MM.1S (cell line): Measurements from ENCODE around the gene DGLUCY.

Source experiments
- DNase-seq: peaks from one replicate; pipeline ENCODE4 v3.0.0-alpha.2; 2015
- H2AFZ ChIP-seq: fragments of 300-600 bp; sonication (generic); 2 replicates; pipeline ENCODE4 v1.6.0; 2016; ENCODE audit warnings: antibody characterized with exemption, low read length
- H3F3A ChIP-seq: fragments of 300-600 bp; sonication (generic); 2 replicates; pipeline ENCODE4 v1.6.1; 2016; ENCODE audit warnings: mild to moderate bottlenecking, antibody characterized with exemption, low read length, moderate library complexity, mixed read lengths; ENCODE audit not compliant: insufficient read depth
- H3K27ac ChIP-seq: fragments of 300-600 bp; sonication (generic); 2 replicates; pipeline ENCODE4 v1.5.1; 2016; ENCODE audit warnings: mild to moderate bottlenecking, low read length
- H3K27me3 ChIP-seq: fragments of 300-600 bp; sonication (generic); replicated peaks from 2 replicates; pipeline ENCODE4 v1.6.0; 2016; ENCODE audit warnings: low read length; ENCODE audit not compliant: insufficient read depth
- H3K36me3 ChIP-seq: fragments of 300-600 bp; sonication (generic); replicated peaks from 2 replicates; pipeline ENCODE4 v1.6.1; 2016; ENCODE audit warnings: mild to moderate bottlenecking, low read length, mixed read lengths; ENCODE audit not compliant: insufficient read depth
- H3K4me1 ChIP-seq: fragments of 300-600 bp; sonication (generic); 2 replicates; pipeline ENCODE4 v1.6.1; 2016; ENCODE audit warnings: low read length, mixed read lengths
- H3K4me2 ChIP-seq: fragments of 300-600 bp; sonication (generic); 2 replicates; pipeline ENCODE4 v1.6.0; 2016; ENCODE audit warnings: low read depth, low read length
- H3K4me3 ChIP-seq: fragments of 300-600 bp; sonication (generic); 2 replicates; pipeline ENCODE4 v1.5.1; 2016; ENCODE audit warnings: low read length, mixed read lengths
- H3K79me2 ChIP-seq: fragments of 300-600 bp; sonication (generic); 2 replicates; pipeline ENCODE4 v1.6.1; 2016; ENCODE audit warnings: mixed run types, low read length, mixed read lengths
- H3K9ac ChIP-seq: fragments of 300-600 bp; sonication (generic); 2 replicates; pipeline ENCODE4 v1.6.1; 2016; ENCODE audit warnings: low read length, mixed read lengths
- H3K9me2 ChIP-seq: fragments of 300-600 bp; sonication (generic); replicated peaks from 2 replicates; pipeline ENCODE4 v1.6.1; 2016; ENCODE audit warnings: mild to moderate bottlenecking, low read length, mixed read lengths; ENCODE audit not compliant: insufficient read depth
- H3K9me3 ChIP-seq: fragments of 300-600 bp; sonication (generic); replicated peaks from 2 replicates; pipeline ENCODE4 v1.6.1; 2016; ENCODE audit warnings: mild to moderate bottlenecking, low read length, mixed read lengths; ENCODE audit not compliant: insufficient read depth
- H4K20me1 ChIP-seq: fragments of 300-600 bp; sonication (generic); 2 replicates; pipeline ENCODE4 v1.6.1; 2016; ENCODE audit warnings: mild to moderate bottlenecking, low read length, moderate library complexity, mixed read lengths; ENCODE audit not compliant: insufficient read depth
- CTCF ChIP-seq: fragments of 300-600 bp; sonication (generic); IDR thresholded peaks from 2 replicates; pipeline ENCODE4 v1.5.1; 2016; ENCODE audit warnings: antibody characterized with exemption, low read length, mixed read lengths
- EZH2 ChIP-seq: fragments of 300-600 bp; sonication (generic); optimal IDR thresholded peaks from 2 replicates; pipeline ENCODE3; 2017; ENCODE audit warnings: low read depth, mild to moderate bottlenecking, antibody characterized with exemption, low read length, mixed read lengths
- EZH2phosphoT487 ChIP-seq: fragments of 300-600 bp; sonication (generic); IDR thresholded peaks from 2 replicates; pipeline ENCODE4 v1.6.1; 2018; ENCODE audit warnings: antibody characterized with exemption, low read length

Gene DGLUCY

GRCh38 chr14:91139776-91140175, 25.9 kb downstream of the DGLUCY start:
- Histone ChIP-seq H3K9me2 (no peaks in the 10 kb centered on the region), H3K27ac (peak overlapping the region; percentile 10; the same call in 1 of the 2 replicates)

GRCh38 chr14:91140672-91141071, 26.8 kb downstream of the DGLUCY start:
- DNase-seq = no peak
- Histone ChIP-seq H3F3A (peaks cover 10% of the 10 kb centered on the region; the same call in 1 of the 2 replicates), H3K27ac (no peak overlapping the region), H3K9ac (no peak overlapping the region), H3K4me3 (no peak overlapping the region), H3K79me2 (peaks cover 28% of the 10 kb centered on the region), H3K4me1 (peaks cover 6% of the 10 kb centered on the region; the same call in 1 of the 2 replicates), H3K27me3 (no peaks in the 10 kb centered on the region), H3K36me3 (no peaks in the 10 kb centered on the region; the same call in 1 of the 2 replicates), H4K20me1 (no peaks in the 10 kb centered on the region), H3K9me3 (no peaks in the 10 kb centered on the region), H3K9me2 (no peaks in the 10 kb centered on the region), H2AFZ (no peak overlapping the region), H3K4me2 (no peak overlapping the region)
- no peak for TF ChIP-seq EZH2
- TF ChIP-seq CTCF = peak; percentile 15; the same call in 1 of the 2 replicates
- no peak for TF ChIP-seq EZH2phosphoT487

More at GRCh38 chr14:91139776-91140175, 25.9 kb downstream of the DGLUCY start:
- Histone ChIP-seq H3K27me3 (no peaks in the 10 kb centered on the region), H3K79me2 (peaks cover 28% of the 10 kb centered on the region), H2AFZ (no peak overlapping the region), H3K9ac (no peak overlapping the region), H3K4me3 (no peak overlapping the region), H3F3A (peaks cover 10% of the 10 kb centered on the region; the same call in 1 of the 2 replicates), H3K4me2 (no peak overlapping the region), H4K20me1 (no peaks in the 10 kb centered on the region), H3K9me3 (no peaks in the 10 kb centered on the region), H3K4me1 (peaks cover 6% of the 10 kb centered on the region; the same call in 1 of the 2 replicates), H3K36me3 (no peaks in the 10 kb centered on the region; the same call in 1 of the 2 replicates)
- TF ChIP-seq CTCF = no peak
- TF ChIP-seq EZH2 = no peak
- TF ChIP-seq EZH2phosphoT487 = no peak
- no peak for DNase-seq

- no peak for TF ChIP-seq EZH2
- no peak for TF ChIP-seq CTCF
- no peak for TF ChIP-seq EZH2phosphoT487
- Histone ChIP-seq H3K36me3 (no peaks in the 10 kb centered on the region; the same call in 1 of the 2 replicates), H3K4me1 (peaks cover 6% of the 10 kb centered on the region; the same call in 1 of the 2 replicates), H3K9ac (no peak overlapping the region), H3K27me3 (no peaks in the 10 kb centered on the region), H3K27ac (peak overlapping the region; percentile 80; the same call in 1 of the 2 replicates), H3K9me3 (no peaks in the 10 kb centered on the region), H3K4me2 (peak overlapping the region; percentile 21; the same call in 1 of the 2 replicates), H3K9me2 (no peaks in the 10 kb centered on the region), H4K20me1 (no peaks in the 10 kb centered on the region), H3K79me2 (peaks cover 23% of the 10 kb centered on the region), H3F3A (peaks cover 10% of the 10 kb centered on the region; the same call in 1 of the 2 replicates), H3K4me3 (no peak overlapping the region), H2AFZ (no peak overlapping the region)
- DNase-seq = peak; percentile 80
Observed at GRCh38 chr14:91142214-91142668, 28.4 kb downstream of the DGLUCY start.
